ENCODE data around the gene PRR15L.
"Not testable (repeated sequence)": the region's sequence is repeated elsewhere in the genome, so short reads cannot be mapped to it uniquely, and the experiment has no call there.

Gene PRR15L

DNA sequence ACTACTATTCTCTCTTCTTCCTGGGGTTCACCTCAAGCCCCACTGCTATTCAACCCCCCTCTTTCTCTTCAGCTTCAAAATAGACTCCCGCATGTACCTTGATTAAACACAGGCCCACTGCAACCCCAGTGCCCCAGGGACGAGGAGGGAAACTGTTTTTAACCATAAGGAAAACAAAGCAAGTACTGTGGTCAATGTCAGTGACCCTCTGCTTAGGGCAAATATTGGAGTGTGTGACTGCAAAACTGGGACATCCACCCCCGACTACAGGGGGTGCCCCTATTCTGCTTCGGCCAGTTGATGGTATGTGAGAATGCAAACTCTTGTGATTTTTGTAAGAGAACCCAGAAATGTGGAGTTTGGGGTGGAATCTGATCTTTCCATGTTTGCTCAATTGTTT is 25.8 kb downstream of the PRR15L start:
- peaks cover 6% of the 10 kb centered on the region for H3K4me1 ChIP-seq (ENCODE audit: control insufficient read depth, insufficient read depth, low read length)
- H3K4me3 ChIP-seq (ENCODE audit: low read length in 2 of 2): no peak overlapping the region
- no peaks in the 10 kb centered on the region for H3K27me3 ChIP-seq (ENCODE audit: control insufficient read depth in 1 of 2, insufficient read depth in 2 of 2, low read length in 2 of 2)
- peaks cover 3 to 9% of the 10 kb centered on the region in 2 donors for H3K36me3 ChIP-seq (ENCODE audit: control insufficient read depth in 2 of 2, insufficient read depth in 2 of 2, low read length in 2 of 2)
- no peak overlapping the region for H3K27ac ChIP-seq (ENCODE audit: low read length)
- H3K9me3 ChIP-seq (ENCODE audit: control insufficient read depth in 2 of 2, low read length in 2 of 2): no peaks in the 10 kb centered on the region
- H3K9ac ChIP-seq (ENCODE audit: low read length in 2 of 2): no peak overlapping the region

DNA sequence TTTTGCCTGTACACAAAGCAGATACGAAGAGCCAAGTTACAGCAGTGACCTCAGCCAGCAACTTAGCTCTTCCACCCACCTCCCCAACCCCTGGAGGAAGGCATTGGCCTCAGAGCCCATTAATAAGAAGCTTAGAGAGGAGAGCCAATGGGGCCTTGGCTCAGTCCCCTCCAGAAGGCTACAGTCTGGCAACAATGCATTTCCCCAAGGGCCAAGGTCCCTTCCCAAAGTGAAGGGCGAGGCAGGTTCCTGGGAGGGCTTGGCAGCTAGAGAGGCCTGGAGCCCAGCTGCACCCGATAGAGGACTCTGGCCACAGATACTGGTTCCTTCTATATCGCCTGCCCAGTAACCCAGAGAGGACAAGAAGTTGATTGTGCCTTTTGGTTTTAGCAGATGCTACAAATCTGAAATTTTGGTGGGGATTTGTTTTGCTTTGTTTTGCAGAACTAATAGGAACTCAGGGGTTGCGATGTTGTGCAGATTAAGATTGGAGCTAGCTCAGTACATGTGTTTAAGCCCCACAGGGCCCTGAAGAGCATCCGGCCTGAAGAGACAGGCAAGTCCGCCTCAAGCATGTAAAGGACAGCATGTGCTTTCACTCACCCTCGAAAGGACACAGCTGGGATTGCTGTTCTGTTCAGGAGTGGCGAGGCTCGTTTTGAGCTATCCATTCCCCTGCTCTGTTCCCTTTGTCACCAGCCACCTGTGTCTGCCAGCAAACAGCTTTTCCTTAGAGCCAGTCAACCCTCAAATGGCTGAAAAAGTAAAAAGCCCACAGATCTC is 28.3 kb downstream of the PRR15L start:
- H3K27ac ChIP-seq (ENCODE audit: low read length): peak overlapping the region; percentile 31
- peaks cover 6% of the 10 kb centered on the region for H3K4me1 ChIP-seq (ENCODE audit: control insufficient read depth, insufficient read depth, low read length)
- H3K9me3 ChIP-seq (ENCODE audit: control insufficient read depth in 2 of 2, low read length in 2 of 2): no peaks in the 10 kb centered on the region
- no peak overlapping the region for H3K4me3 ChIP-seq (ENCODE audit: low read length in 2 of 2)
- no peak overlapping the region for H3K9ac ChIP-seq (ENCODE audit: low read length in 2 of 2)
- H3K36me3 ChIP-seq (ENCODE audit: control insufficient read depth in 2 of 2, insufficient read depth in 2 of 2, low read length in 2 of 2): peaks cover 12 to 25% of the 10 kb centered on the region in 2 donors
- H3K27me3 ChIP-seq (ENCODE audit: control insufficient read depth in 1 of 2, insufficient read depth in 2 of 2, low read length in 2 of 2): no peaks in the 10 kb centered on the region

DNA sequence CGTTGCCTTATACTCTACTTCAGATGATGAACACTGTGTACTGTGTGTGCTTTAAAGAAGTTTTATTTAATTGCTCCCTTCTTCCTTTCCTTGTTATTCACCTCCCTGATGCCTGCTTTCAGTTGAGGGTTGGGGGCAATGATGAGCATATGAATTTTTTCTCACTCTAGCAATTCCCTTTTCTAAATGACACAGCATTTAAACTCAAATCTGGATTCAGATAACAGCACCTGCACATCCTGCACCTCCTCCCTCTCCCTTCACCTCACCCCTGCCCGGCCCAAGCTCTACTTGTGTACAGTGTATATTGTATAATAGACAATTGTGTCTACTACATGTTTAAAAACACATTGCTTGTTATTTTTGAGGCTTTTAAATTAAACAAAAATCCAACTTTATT is 29.3 kb downstream of the PRR15L start:
- no peak overlapping the region for H3K27ac ChIP-seq (ENCODE audit: low read length)

DNA sequence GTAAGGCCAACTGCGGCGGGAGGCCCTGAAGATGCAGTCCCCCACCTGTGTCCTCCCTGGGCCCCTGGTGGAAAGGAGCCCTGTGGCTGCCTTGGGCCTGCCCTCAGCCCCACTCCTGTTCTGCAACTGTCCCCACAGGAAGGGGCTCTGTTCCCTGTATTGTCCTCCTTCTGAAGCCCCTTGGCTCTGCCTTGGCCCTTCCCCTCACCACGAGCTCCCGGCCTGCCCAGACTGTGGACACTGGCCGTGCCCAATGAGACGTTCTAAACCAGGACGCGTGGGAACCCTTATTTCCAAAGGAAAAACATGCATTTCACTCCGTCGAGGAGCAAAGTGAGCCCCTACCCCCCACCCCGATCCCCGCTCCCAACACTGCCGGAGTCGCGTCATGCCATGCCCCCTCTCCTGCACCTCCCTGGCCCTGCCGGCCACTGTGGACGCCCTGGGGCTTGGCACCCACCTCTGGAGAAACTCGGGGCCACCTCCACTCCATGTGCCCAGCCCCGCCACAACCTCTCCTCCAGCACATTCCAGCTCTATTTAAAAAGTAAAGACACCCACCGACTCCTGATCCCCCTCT is 29.8 kb downstream of the PRR15L start:
- peaks cover 6% of the 10 kb centered on the region for H3K4me1 ChIP-seq (ENCODE audit: control insufficient read depth, insufficient read depth, low read length)
- H3K4me3 ChIP-seq (ENCODE audit: low read length in 2 of 2): no peak overlapping the region
- peaks cover 15 to 37% of the 10 kb centered on the region in 2 donors for H3K36me3 ChIP-seq (ENCODE audit: control insufficient read depth in 2 of 2, insufficient read depth in 2 of 2, low read length in 2 of 2)
- H3K27me3 ChIP-seq (ENCODE audit: control insufficient read depth in 1 of 2, insufficient read depth in 2 of 2, low read length in 2 of 2): no peaks in the 10 kb centered on the region
- no peak overlapping the region for H3K9ac ChIP-seq (ENCODE audit: low read length in 2 of 2)
- H3K9me3 ChIP-seq (ENCODE audit: control insufficient read depth in 2 of 2, low read length in 2 of 2): no peaks in the 10 kb centered on the region
- no peak overlapping the region for H3K27ac ChIP-seq (ENCODE audit: low read length)

More for the DNA sequence above, 29.3 kb downstream of the PRR15L start:
- Histone ChIP-seq H3K36me3 (ENCODE audit: control insufficient read depth in 2 of 2, insufficient read depth in 2 of 2, low read length in 2 of 2) (peaks cover 12 to 32% of the 10 kb centered on the region in 2 donors), H3K27me3 (ENCODE audit: control insufficient read depth in 1 of 2, insufficient read depth in 2 of 2, low read length in 2 of 2) (no peaks in the 10 kb centered on the region), H3K9ac (ENCODE audit: low read length in 2 of 2) (no peak overlapping the region), H3K4me3 (ENCODE audit: low read length in 2 of 2) (no peak overlapping the region), H3K9me3 (ENCODE audit: control insufficient read depth in 2 of 2, low read length in 2 of 2) (no peaks in the 10 kb centered on the region), H3K4me1 (ENCODE audit: control insufficient read depth, insufficient read depth, low read length) (peaks cover 6% of the 10 kb centered on the region)

DNA sequence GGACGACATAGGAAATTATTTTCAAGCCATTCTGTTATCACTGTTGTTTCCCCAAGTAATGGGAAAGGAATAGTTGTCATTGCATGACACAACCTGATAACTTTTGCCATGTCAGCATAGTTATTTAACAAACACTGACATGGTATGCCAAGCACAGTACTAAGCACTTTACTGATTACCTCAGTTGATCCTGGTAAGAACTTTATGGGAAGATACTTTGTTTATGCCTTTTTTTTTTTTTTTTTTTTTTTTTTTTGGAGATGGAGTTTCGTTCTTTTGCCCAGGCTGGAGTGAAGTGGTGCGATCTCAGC is 32.0 kb downstream of the PRR15L start:
- no peak overlapping the region for H3K27ac ChIP-seq (ENCODE audit: low read length)
- no peaks in the 10 kb centered on the region for H3K27me3 ChIP-seq (ENCODE audit: control insufficient read depth in 1 of 2, insufficient read depth in 2 of 2, low read length in 2 of 2)
- H3K9me3 ChIP-seq (ENCODE audit: control insufficient read depth in 2 of 2, low read length in 2 of 2): no peaks in the 10 kb centered on the region
- H3K4me3 ChIP-seq (ENCODE audit: low read length in 2 of 2): no peak overlapping the region
- peaks cover 15 to 42% of the 10 kb centered on the region in 2 donors for H3K36me3 ChIP-seq (ENCODE audit: control insufficient read depth in 2 of 2, insufficient read depth in 2 of 2, low read length in 2 of 2)
- H3K4me1 ChIP-seq (ENCODE audit: control insufficient read depth, insufficient read depth, low read length): peaks cover 6% of the 10 kb centered on the region
- no peak overlapping the region for H3K9ac ChIP-seq (ENCODE audit: low read length in 2 of 2)

DNA sequence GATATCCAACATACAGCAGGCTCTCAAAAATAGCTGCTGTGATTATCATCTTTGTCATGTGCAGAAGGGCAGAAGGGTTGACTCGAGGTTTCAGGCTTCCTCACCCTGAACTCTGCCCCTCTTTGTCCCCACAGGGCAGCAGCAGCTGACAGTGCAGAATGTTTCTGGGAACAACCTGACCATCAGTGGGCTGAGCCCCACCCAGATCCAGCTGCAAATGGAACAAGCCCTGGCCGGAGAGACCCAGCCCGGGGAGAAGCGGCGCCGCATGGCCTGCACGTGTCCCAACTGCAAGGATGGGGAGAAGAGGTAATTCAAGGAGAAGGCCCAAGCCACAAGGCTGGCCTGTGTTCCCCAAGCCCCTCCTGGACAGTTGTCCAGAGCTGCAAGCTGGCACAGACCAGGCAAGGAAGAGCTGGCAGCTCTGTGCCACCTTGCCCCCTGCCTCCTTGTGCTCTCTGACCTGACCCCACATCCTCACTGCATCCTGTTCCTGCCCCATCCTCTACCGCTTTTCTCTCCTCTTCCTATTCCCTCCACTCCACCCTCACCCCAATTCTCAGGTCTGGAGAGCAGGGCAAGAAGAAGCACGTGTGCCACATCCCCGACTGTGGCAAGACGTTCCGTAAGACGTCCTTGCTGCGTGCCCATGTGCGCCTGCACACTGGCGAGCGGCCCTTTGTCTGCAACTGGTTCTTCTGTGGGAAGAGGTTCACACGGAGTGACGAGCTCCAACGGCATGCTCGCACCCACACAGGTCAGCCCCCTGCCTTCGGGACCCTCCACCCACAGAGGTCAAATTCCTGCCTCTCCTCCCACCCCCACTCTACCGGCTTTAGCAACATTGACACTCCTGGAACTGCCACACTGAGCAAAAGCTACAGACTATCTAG is 32.7 kb downstream of the PRR15L start:
- Histone ChIP-seq H3K9ac (ENCODE audit: low read length in 2 of 2) (no peak overlapping the region), H3K4me3 (ENCODE audit: low read length in 2 of 2) (no peak overlapping the region), H3K4me1 (ENCODE audit: control insufficient read depth, insufficient read depth, low read length) (peaks cover 4% of the 10 kb centered on the region), H3K36me3 (ENCODE audit: control insufficient read depth in 2 of 2, insufficient read depth in 2 of 2, low read length in 2 of 2) (peaks cover 14 to 41% of the 10 kb centered on the region in 2 donors), H3K27me3 (ENCODE audit: control insufficient read depth in 1 of 2, insufficient read depth in 2 of 2, low read length in 2 of 2) (no peaks in the 10 kb centered on the region), H3K9me3 (ENCODE audit: control insufficient read depth in 2 of 2, low read length in 2 of 2) (no peaks in the 10 kb centered on the region), H3K27ac (ENCODE audit: low read length) (no peak overlapping the region)

DNA sequence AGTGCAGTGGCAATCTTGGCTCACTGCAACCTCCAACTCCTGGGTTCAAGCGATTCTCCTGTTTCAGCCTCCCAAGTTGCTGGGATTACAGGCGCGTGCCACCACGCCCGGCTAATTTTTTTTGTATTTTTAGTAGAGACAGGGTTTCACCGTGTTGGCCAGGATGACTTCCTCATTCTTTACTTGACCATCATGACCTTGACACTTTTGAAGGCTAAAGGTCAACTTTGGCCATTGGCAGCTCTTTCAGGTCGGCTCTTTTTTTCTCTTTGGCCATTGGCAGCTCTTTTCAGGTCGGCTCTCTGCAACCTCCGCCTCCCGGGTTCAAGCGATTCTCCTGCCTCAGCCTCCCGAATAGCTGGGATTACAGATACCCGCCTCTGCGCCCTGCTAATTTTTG is 37.8 kb downstream of the PRR15L start:
- H3K4me3 ChIP-seq (ENCODE audit: low read length in 2 of 2); H3K27me3 ChIP-seq (ENCODE audit: control insufficient read depth in 1 of 2, insufficient read depth in 2 of 2, low read length in 2 of 2); H3K9me3 ChIP-seq (ENCODE audit: control insufficient read depth in 2 of 2, low read length in 2 of 2); H3K27ac ChIP-seq (ENCODE audit: low read length); H3K9ac ChIP-seq (ENCODE audit: low read length in 2 of 2): not testable (repeated sequence)
- Histone ChIP-seq H3K4me1 (ENCODE audit: control insufficient read depth, insufficient read depth, low read length) (peaks cover 13% of the 10 kb centered on the region), H3K36me3 (ENCODE audit: control insufficient read depth in 2 of 2, insufficient read depth in 2 of 2, low read length in 2 of 2) (peaks cover 4 to 23% of the 10 kb centered on the region in 2 donors)

DNA sequence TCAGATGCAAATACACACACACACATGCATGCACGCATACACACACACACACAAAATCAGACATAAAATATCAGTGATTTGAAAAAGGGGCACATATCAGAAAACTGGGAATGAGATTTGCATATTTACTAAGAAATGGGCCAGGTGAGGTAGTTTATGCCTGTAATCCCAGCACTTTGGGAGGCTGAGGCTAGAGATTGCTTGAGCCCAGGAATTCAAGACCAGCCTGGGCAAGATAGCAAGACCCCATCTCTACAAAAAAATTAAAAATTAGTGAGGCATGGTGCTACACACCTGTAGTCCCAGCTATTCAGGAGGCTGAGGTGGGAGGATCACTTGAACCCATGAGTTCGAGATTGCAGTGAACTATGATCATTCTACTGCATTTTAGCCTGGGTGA is 38.7 kb downstream of the PRR15L start:
- Histone ChIP-seq H3K4me1 (ENCODE audit: control insufficient read depth, insufficient read depth, low read length) (peaks cover 13% of the 10 kb centered on the region), H3K36me3 (ENCODE audit: control insufficient read depth in 2 of 2, insufficient read depth in 2 of 2, low read length in 2 of 2) (peaks cover 3 to 14% of the 10 kb centered on the region in 2 donors)

DNA sequence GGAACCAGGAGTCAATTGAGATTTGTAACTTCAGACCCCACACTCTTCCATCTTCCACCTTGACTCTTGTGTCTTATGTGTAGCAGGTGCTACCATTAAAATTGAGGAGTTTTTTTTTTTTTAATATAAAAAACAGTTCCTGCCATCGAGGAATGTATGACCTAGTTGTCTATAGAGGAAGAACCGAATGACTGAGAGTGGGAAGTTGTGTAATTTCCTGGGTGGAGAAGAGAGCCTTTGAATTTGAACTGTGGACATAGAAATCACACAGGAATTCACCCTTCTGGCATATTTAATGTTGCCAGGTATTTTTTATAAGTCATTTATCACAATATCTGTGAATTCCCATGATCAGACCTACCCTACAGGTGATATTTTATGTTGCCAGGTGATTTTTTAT is 39.7 kb downstream of the PRR15L start:
- H3K36me3 ChIP-seq (ENCODE audit: control insufficient read depth in 2 of 2, insufficient read depth in 2 of 2, low read length in 2 of 2): peaks cover 1 to 7% of the 10 kb centered on the region in 2 donors
- H3K4me1 ChIP-seq (ENCODE audit: control insufficient read depth, insufficient read depth, low read length): peaks cover 13% of the 10 kb centered on the region
- no peak overlapping the region for H3K27ac ChIP-seq (ENCODE audit: low read length)
- no peaks in the 10 kb centered on the region for H3K27me3 ChIP-seq (ENCODE audit: control insufficient read depth in 1 of 2, insufficient read depth in 2 of 2, low read length in 2 of 2)
- H3K4me3 ChIP-seq (ENCODE audit: low read length in 2 of 2): no peak overlapping the region
- H3K9ac ChIP-seq (ENCODE audit: low read length in 2 of 2): no peak overlapping the region
- H3K9me3 ChIP-seq (ENCODE audit: control insufficient read depth in 2 of 2, low read length in 2 of 2): no peaks in the 10 kb centered on the region

More for the DNA sequence above, 38.7 kb downstream of the PRR15L start:
- no peak overlapping the region for H3K9ac ChIP-seq (ENCODE audit: low read length in 2 of 2)
- no peaks in the 10 kb centered on the region for H3K27me3 ChIP-seq (ENCODE audit: control insufficient read depth in 1 of 2, insufficient read depth in 2 of 2, low read length in 2 of 2)
- H3K27ac ChIP-seq (ENCODE audit: low read length): no peak overlapping the region
- no peak overlapping the region for H3K4me3 ChIP-seq (ENCODE audit: low read length in 2 of 2)
- H3K9me3 ChIP-seq (ENCODE audit: control insufficient read depth in 2 of 2, low read length in 2 of 2): no peaks in the 10 kb centered on the region

DNA sequence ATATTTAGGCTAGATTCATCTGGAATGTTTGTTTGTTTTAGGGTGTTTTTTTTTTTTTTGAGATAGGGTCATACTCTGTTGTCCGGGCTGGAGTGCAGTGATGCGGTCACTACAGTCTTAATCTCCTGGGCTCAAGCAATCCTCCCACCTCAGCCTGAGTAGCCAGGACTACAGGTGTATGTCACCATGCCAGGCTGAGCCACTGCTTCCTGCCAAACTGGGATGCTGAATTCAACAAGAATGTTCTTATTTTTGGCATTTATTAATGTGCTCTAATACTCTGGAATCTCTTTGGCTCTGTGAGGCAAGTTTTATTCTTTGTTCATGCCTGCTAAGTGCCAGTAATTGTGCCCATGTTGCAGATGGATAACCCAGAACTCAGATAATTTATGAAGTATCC is 40.1 kb downstream of the PRR15L start:
- Histone ChIP-seq H3K27ac (ENCODE audit: low read length) (no peak overlapping the region), H3K4me3 (ENCODE audit: low read length in 2 of 2) (no peak overlapping the region), H3K9ac (ENCODE audit: low read length in 2 of 2) (no peak overlapping the region), H3K4me1 (ENCODE audit: control insufficient read depth, insufficient read depth, low read length) (peaks cover 13% of the 10 kb centered on the region), H3K36me3 (ENCODE audit: control insufficient read depth in 2 of 2, insufficient read depth in 2 of 2, low read length in 2 of 2) (peaks cover 0 to 5% of the 10 kb centered on the region in 2 donors), H3K9me3 (ENCODE audit: control insufficient read depth in 2 of 2, low read length in 2 of 2) (no peaks in the 10 kb centered on the region), H3K27me3 (ENCODE audit: control insufficient read depth in 1 of 2, insufficient read depth in 2 of 2, low read length in 2 of 2) (no peaks in the 10 kb centered on the region)

Measured in stomach smooth muscle (tissue), 2 donors.